ENCODE measurements around the gene TPI1.

DNA sequence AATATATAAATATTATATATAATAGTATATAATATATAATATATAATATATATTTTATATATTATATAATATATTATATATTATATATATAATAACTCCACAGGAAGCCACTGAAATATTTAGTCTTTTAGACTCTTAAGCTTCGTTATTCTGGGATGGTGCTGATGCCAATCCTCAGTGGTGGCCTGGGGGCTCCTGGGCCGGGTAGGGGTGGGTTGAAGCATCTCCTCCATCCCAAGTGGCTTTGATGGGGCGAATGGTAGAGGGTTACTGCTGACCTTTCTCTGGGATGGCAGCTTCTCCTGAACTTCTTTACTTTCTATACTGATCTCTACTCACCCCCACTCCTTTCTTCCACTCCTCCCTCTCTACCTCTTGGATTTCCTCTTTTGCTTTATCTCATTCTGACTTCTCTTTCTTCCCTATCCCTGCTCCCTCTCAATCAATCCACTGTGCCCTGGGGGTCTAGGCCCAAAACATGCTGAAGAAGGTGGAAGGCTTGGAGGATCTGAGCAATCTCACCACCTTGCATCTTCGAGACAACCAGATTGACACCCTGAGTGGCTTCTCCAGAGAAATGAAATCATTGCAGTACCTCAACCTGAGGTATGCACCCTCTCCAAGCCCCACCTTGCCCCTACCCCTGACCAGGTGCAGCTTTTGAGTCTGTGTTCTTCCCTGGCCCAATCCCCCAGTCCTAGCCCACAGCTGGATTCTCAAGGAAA is 42.3 kb downstream of the TPI1 start:
- TF ChIP-seq, protein P1, sequence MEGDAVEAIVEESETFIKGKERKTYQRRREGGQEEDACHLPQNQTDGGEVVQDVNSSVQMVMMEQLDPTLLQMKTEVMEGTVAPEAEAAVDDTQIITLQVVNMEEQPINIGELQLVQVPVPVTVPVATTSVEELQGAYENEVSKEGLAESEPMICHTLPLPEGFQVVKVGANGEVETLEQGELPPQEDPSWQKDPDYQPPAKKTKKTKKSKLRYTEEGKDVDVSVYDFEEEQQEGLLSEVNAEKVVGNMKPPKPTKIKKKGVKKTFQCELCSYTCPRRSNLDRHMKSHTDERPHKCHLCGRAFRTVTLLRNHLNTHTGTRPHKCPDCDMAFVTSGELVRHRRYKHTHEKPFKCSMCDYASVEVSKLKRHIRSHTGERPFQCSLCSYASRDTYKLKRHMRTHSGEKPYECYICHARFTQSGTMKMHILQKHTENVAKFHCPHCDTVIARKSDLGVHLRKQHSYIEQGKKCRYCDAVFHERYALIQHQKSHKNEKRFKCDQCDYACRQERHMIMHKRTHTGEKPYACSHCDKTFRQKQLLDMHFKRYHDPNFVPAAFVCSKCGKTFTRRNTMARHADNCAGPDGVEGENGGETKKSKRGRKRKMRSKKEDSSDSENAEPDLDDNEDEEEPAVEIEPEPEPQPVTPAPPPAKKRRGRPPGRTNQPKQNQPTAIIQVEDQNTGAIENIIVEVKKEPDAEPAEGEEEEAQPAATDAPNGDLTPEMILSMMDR (IDR thresholded peaks at IDR 0.05), result no peak
- TF ChIP-seq POLR2A (IDR thresholded peaks at IDR 0.05), result no peak
- no peak for TF ChIP-seq POLR2AphosphoS5 (IDR thresholded peaks at IDR 0.05; ENCODE audit: insufficient read depth in 1 of 2, low read depth in 1 of 2)

Data from vagina (tissue), 2 donors.